GM18508 (cell line): Measurements from ENCODE around the gene SYT7.

ENCODE experiments used
- ATAC-seq: cut with Tn5 transposase; IDR thresholded peaks from one replicate; pipeline ENCODE4 v1.9.1; 2021; ENCODE audit warnings: moderate number of reproducible peaks; ENCODE audit not compliant: insufficient read depth, unreplicated experiment

SYT7 gene

DNA sequence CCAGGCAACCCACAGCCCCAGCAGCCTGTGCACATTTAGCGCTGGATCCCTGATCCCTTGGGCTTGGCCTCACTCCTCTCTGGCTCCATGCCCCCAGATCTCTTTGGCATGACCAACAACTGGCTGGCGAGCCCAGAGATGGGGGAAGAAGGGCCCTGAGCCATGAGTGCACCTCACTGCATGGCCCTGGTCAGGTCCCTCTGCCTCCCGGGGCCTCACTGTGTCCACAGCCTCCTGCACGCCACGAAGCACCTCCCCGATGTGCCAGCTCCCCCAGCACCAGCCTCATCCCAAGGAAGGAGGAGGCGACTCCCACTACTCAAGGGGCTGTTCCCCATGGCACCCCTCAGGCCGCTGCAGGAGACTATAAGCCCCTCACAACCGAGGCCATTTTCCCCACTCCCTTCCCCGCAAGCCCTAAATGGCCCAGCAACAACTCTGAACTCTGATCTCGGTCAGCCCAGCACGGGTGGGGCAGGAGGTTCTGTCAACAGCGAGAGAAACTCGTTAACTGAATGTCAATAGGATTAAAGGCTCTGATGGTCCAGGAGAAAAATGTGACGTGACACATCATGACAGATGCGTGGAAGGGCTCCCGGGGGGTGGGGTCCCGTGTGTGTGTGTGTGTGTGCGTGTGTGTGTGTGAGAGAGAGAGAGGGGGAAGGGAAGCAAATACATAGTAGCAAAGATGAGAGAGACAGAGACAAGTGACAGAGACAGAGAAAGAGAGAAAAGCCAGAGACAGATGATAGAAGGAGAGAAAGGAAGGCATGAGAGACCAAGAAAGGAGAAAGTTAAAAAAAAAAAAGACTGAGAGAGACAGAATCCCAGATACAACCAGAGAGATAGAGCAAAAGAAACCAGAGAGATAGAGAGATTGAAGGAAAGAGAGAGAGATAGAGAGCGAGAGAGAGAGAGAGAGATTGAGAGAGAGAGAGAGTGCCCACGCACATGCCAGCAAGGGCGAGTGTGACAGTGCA is 28.4 kb upstream of the SYT7 start:
- no peak for ATAC-seq

- no peak for ATAC-seq
Observed at GRCh38 chr11:61607920-61608599, 27.2 kb upstream of the SYT7 start.

DNA sequence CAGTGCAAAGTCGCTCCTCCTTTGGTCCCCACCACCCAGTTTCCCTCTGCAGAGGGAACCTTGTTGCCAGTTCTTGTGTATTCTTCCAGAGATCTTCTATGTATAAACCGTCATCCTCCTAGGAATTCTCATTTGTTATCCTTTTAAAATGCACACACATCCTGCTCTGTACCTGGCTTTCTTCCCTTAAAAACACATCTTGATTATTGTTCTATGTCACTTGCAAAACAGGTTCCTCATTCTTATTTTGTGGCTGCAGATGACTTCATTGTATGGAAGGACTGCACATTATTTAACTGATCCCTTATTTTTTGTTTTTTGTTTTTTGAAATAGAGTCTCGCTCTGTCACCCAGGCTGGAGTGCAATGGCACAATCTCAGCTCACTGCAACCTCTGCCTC is 26.6 kb upstream of the SYT7 start:
- ATAC-seq = no peak

GRCh38 chr11:61603667-61604066 is 22.8 kb upstream of the SYT7 start:
- no peak for ATAC-seq

DNA sequence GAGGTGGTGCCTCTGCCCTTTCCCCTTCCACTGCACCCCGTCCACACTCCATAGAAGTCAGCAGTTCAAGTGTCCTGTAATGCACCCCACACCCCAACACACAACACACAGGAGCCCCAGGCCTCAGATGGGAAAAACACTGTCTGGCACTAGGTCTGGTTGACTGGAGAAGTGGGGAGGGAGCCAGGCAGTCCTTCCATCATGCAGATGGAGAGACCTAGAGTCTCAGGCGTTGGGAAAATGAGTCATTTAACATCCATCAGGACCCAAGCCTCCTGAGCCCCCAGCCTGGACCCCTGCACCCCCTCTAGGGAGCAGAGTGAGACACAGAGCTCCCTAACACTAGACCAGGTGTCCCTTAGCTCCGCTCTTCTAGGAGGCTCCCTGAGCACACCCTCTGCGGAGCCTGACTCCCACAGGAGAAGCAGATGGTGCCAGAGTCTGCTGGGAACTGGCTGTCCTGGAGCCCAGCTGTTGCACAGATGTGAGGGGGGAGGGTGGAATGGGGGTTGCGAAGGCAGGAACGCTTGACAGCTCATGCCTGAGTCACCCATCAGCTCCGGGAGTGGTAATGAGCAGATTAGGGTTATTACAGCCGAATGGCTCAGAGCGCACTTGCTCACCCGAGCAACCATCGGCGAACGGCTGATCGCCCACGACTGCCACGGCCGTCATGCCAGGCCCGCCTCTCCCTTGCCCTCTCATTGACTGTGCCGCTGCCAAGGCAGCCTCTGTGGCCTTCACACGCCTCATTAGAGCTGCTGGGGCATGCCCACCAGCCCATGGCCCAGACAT is 22.1 kb upstream of the SYT7 start:
- ATAC-seq = no peak

GRCh38 chr11:61601512-61601911 is 20.6 kb upstream of the SYT7 start:
- no peak for ATAC-seq

DNA sequence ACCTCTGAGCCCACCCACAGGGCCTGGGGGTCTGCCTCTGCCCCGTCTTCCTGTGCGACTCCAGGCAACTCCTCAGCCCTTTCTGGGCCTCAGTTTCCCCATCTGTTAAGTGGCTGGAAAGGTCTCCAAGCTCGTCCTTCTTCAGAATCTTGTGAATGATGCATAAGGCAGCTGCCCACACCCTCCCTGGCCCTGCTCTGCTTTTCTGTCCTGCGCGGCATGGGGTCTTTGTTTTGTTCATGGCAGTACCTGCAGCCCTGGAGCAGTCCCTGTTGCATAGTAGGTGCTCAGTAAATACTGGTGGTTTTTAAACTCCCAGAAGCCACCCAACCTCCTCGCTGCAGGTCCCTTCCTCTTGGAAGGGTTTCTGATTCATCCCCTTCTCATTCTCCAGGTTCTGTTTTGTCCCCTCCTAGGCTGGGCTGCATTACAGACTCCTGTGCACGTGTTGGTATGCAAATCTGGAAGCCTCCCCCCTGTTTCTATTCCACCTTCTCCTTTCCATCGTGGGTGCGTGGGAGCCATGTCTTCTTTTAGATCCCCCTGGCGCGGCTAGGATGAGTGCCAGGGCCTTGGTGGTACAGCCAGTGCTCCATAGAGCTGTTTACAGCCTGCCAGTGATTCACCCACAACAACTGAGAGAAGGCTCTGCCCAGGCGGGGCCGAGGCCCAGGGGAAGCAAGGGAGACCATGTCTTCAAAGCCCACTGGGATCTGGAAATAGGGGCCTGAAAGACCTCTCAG is 19.3 kb upstream of the SYT7 start:
- no peak for ATAC-seq

- no peak for ATAC-seq
Observed at GRCh38 chr11:61598886-61599868, 18.3 kb upstream of the SYT7 start.

DNA sequence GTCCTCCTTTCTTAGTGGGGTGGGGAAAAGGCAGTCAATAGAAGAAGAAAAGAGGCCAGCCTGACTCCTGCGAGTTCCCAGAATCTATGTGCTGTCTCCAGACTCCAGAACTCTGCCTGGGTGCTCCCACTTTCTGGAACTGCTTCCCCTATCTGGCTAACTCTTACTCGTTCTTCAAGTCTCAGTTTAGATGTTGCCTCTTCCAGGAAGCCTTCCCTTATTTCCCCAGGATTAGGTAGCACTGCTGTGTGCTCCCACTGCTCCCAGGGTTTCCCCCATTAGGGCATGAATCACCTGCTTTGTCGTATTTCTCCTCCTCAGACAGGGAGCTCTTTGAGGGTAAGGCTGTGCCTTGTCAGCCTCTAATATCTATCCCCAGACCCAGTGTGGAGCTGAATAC is 17.5 kb upstream of the SYT7 start:
- ATAC-seq = no peak

- no peak for ATAC-seq
Observed at GRCh38 chr11:61596990-61597389, 16.1 kb upstream of the SYT7 start.

DNA sequence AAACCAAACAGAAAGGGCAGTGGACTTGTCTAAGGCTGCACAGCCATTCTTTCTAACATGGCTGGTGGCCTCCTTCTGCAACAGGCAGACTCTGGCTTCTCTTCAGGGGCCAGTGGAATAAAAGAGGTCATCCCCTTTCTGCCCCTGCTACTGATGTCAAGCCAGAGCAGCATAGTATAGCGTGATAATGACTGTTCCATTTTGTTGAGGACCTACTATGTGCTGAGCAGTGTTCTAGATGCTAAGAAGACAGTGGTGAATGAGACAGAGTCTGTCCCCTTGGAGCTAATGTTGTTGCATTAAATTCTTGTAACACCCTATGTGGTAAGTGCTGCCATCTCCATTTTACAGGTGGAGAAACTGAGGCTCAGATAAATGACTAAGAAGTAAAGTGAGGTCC is 15.7 kb upstream of the SYT7 start:
- no peak for ATAC-seq

- no peak for ATAC-seq
Observed at GRCh38 chr11:61594907-61595257, 14.0 kb upstream of the SYT7 start.

DNA sequence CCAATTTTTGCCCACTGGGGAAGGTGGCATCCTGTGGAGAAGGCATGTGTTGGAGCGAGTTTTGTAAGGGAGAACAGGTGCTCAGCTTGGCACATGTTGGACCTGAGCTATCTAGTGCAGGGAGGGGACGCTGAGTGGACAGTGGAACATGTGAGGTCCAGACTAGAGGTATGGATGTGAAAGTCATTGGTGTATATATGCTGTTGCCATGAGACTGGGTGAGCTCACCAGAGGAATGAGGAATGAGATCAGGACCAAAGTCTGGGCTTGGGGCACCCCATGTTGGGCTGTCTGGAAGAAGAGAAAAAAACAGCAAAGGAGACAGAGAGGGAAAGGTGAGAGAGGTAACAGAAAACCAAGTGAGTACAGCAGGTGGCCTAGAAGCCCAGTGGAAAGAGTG is 12.3 kb upstream of the SYT7 start:
- ATAC-seq = no peak

- ATAC-seq = no peak
Observed at GRCh38 chr11:61592176-61592575, 11.3 kb upstream of the SYT7 start.

DNA sequence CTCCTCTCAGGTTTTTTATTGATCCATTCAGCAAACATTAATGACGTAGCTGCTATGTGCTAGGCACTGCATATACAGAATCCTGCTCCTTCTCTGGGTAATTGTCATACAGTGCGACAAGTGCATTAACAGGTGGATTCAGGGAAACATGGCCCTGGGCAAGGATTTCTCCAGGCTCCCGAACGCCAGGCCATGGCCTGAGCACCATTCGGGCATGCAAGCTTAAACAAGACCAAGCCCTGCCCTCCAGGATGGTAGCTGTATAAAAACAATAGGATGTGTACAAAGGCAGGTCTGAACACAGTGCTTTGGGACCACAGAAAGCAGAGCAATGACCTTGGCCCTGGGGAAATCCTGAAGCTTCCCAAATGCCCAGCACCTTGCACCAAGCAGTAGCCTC is 9.1 kb upstream of the SYT7 start:
- no peak for ATAC-seq

GRCh38 chr11:61588728-61589191 is 7.9 kb upstream of the SYT7 start:
- ATAC-seq = no peak

DNA sequence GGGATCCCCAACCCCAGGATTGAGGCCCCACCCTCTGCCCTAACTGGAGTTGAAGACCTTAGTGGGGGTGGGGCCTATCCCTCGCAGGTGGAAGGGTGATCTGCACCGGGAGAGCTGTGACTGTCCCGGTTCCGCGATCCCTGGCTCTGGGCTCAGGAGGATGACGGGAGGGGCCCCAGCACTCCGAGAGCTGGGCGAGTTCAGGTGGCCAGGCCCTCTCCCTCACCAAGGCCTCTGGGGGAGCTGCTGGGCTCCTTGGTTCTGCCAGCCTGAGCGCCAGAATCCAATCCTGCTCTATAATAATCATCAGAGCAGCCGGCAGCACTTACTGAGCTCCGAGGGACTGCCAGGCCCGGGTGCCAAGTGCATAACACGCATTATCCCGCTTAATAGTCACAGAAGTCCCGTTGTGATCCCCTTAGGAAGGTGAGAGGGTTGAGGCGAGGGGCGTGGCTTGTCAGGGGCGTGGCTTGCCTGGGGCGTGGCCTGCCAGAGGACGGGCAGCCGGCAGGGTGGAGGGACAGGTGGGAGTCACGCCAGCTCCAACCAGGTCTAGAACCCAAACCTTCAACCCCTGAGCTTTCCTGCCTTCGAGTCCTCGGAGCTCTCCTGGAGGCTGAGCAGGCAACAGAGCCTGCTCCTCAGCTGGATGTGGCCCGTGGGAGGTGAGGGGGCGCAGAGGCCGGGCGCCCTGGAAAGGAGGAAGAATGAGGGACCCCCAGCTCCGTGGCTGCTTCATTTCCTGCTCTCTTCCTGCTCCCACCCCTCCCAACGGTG is 7.3 kb upstream of the SYT7 start:
- ATAC-seq = no peak

DNA sequence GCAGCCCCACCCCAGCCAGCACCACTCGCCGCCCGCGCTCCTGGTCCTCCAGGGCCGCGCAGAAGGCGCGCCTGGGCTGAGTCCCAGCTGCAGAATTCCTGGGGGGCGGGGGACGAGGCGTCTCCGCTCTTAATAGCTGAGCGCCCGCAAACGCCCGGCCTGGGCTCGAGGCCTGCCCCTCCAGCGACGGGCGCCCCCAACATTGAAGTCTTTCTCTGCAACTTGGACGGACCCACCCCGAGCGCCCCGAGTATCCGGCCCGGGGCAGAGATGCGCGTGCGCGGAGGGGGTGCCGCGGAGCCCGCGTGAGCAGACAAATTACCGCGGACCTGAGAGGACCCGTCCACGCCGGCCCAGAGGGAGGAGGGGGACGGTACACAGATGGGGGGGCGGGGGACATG is 6.7 kb upstream of the SYT7 start:
- ATAC-seq = no peak
